ENCODE results near the gene TAAR2. TPM values are rescaled to one million over a fixed set of nuclear protein-coding genes. Genes with fewer than 3 reads are reported as not detected.

TAAR2 gene
- total and polyA plus RNA-seq, 2 of the 8 experiments (the other 6 are each of a cell fraction or from before 2014, with no cell fraction given), result not detected

DNA sequence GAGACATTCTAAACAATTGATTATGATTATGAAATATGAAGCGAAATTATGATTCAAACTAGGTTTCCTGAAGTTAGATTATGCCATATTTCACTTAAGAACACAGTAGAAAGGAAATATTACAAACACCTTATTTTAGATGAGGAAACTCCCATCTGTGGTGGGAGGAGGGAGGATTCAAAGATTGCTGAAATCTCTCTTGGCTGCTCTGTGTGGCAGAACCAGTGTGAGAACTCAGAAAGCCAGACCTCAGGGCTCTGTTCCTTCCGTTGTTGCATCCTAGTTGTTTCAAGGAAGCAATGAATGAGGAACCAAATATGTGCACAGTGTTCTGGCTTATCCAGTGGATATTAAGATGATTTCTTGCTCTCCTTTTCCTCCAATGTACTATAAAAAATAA lies 36.7 kb downstream of the TAAR2 start (continued):
- TF ChIP-seq CHD7 (IDR thresholded peaks at IDR 0.05; ENCODE audit: insufficient replicate concordance, low read length), result no peak
- TF ChIP-seq CHD1 (IDR thresholded peaks at IDR 0.05; ENCODE audit: low read depth, low read length), result no peak
- TF ChIP-seq PHF8 (conservative IDR thresholded peaks at IDR 0.05; ENCODE audit: low read depth, low read length), result no peak
- no peak for TF ChIP-seq SP4 (IDR thresholded peaks at IDR 0.05; ENCODE audit: low read length)
- TF ChIP-seq, protein P1, sequence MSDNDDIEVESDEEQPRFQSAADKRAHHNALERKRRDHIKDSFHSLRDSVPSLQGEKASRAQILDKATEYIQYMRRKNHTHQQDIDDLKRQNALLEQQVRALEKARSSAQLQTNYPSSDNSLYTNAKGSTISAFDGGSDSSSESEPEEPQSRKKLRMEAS (IDR thresholded peaks at IDR 0.05), result no peak
- no peak for TF ChIP-seq SUZ12 (IDR thresholded peaks at IDR 0.05; ENCODE audit: low read length)
- TF ChIP-seq CEBPB (IDR thresholded peaks at IDR 0.05; ENCODE audit: low read depth, low read length), result no peak
- no peak for TF ChIP-seq SAP30 (IDR thresholded peaks at IDR 0.05; ENCODE audit: insufficient read depth, insufficient replicate concordance, low read length)
- TF ChIP-seq CREB1 (IDR thresholded peaks at IDR 0.05), result no peak
- TF ChIP-seq GTF2F1 (IDR thresholded peaks at IDR 0.05; ENCODE audit: borderline replicate concordance, low read depth, low read length), result no peak
